Prostate gland (tissue), 2 donors: ENCODE data around the gene DNMT3B. TPM values are rescaled to one million over a fixed set of nuclear protein-coding genes. Genes with fewer than 3 reads are reported as not detected.

Experiments
- DNase-seq: peaks from one replicate; pipeline ENCODE4 v3.0.0-alpha.2; 2019; ENCODE audit warnings: low spot score
- H3K27ac ChIP-seq, 2 donors: fragments of 200-600 bp; sonication (generic); 2 replicates each; pipeline ENCODE4 v1.5.1; 2017 to 2019
- H3K27me3 ChIP-seq: fragments of 200-600 bp; sonication (generic); replicated peaks from 2 replicates; pipeline ENCODE4 v1.5.1; 2019; ENCODE audit not compliant: insufficient read depth
- H3K36me3 ChIP-seq, 2 donors: fragments of 200-600 bp; sonication (generic); 1 replicate in 1 of 2; 2 replicates in 1 of 2; pipeline versions ENCODE4 v1.5.1 to v1.8.1; 2017 to 2019
- H3K4me1 ChIP-seq: fragments of 200-600 bp; sonication (generic); replicated peaks from 2 replicates; pipeline ENCODE4 v1.5.1; 2019
- H3K4me3 ChIP-seq, 2 donors: fragments of 200-600 bp; sonication (generic); 2 replicates each; pipeline ENCODE4 v1.5.1; 2017 to 2019
- H3K9me3 ChIP-seq: fragments of 200-600 bp; sonication (generic); 2 replicates; pipeline ENCODE4 v1.5.1; 2017
- POLR2A ChIP-seq: fragments of 450-650 bp; IDR thresholded peaks from one replicate; pipeline ENCODE4 v1.6.1; 2016; ENCODE audit warnings: antibody characterized with exemption, mild to moderate bottlenecking
- POLR2AphosphoS5 ChIP-seq: sonication (generic); formaldehyde crosslinking; IDR thresholded peaks from one replicate; pipeline ENCODE4 v1.6.1; 2017; ENCODE audit warnings: antibody characterized with exemption
- WGBS: methylation state at CpG from one replicate; pipeline ENCODE4 v1.1.5; 2018; 5-methylcytosine and 5-hydroxymethylcytosine counted together
- intact Hi-C: fragments of 100-400 bp; cut with DNase I; formaldehyde crosslinking; loops from one replicate; pipeline ENCODE4 v1.14.2; 2022
- total RNA-seq, 2 donors: library from RNA; depleted of rRNA; stranded (reverse); fragments of >200 nt; gene quantifications; one replicate each; pipeline ENCODE4 v1.1.0, GENCODE V29; 2016
- TF ChIP-seq, protein P1 (sequence below), 4 experiments: fragments of 200-600 bp in 2 of 4; fragments of 450-650 bp in 2 of 4; sonication (generic) in 2 of 4; IDR thresholded peaks; 1 replicate in 3 of 4; 2 replicates in 1 of 4; pipeline ENCODE4 v1.5.1; 2016 to 2019; ENCODE audit warnings: antibody characterized with exemption in 4 of 4, mild to moderate bottlenecking in 2 of 4, moderate library complexity in 2 of 4

DNMT3B gene
- total RNA-seq, 2 donors from 2014 or later = 0.41 to 11.5 TPM

DNA sequence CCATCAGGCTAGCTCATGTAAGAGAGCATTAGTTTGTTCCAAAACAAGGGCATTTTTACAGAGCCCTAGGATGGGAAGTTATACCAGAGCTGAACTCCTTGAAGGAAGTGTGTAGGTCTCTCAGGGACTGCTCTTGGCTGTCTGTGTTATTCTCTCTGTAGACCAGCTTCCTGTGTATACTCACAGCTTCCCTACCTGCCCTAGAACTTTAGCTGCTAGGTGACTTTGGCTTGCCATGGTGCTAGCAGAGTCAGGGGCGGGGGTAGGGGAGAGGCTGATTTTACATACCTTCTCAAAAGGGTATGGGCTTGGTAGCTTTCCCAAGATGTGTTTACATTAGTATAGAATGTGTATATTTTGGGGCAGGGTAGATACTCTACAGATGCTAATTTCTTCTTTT lies 75.0 kb downstream of the DNMT3B start:
- Histone ChIP-seq H3K27ac (no peak overlapping the region), H3K36me3 (peaks cover 5 to 13% of the 10 kb centered on the region in 2 donors), H3K4me1 (no peaks in the 10 kb centered on the region), H3K4me3 (no peak overlapping the region), H3K9me3 (no peaks in the 10 kb centered on the region), H3K27me3 (no peaks in the 10 kb centered on the region)
- WGBS = 100% methylated on average over 1 of the region's 1 CpG
- TF ChIP-seq POLR2AphosphoS5 (no peak), POLR2A (no peak)
- TF ChIP-seq, protein P1, sequence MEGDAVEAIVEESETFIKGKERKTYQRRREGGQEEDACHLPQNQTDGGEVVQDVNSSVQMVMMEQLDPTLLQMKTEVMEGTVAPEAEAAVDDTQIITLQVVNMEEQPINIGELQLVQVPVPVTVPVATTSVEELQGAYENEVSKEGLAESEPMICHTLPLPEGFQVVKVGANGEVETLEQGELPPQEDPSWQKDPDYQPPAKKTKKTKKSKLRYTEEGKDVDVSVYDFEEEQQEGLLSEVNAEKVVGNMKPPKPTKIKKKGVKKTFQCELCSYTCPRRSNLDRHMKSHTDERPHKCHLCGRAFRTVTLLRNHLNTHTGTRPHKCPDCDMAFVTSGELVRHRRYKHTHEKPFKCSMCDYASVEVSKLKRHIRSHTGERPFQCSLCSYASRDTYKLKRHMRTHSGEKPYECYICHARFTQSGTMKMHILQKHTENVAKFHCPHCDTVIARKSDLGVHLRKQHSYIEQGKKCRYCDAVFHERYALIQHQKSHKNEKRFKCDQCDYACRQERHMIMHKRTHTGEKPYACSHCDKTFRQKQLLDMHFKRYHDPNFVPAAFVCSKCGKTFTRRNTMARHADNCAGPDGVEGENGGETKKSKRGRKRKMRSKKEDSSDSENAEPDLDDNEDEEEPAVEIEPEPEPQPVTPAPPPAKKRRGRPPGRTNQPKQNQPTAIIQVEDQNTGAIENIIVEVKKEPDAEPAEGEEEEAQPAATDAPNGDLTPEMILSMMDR (IDR thresholded peaks at IDR 0.05) = no peak
- DNase-seq = no peak
- intact Hi-C loops = no loop called here

- H3K27ac ChIP-seq = no peak overlapping the region
- WGBS = 89% methylated on average over 17 of the region's 17 CpGs
- H3K4me3 ChIP-seq = no peak overlapping the region
- no peak for TF ChIP-seq POLR2A
- TF ChIP-seq, protein P1 (IDR thresholded peaks at IDR 0.05) = no peak
- no peak for TF ChIP-seq POLR2AphosphoS5
- intact Hi-C loops = no loop called here
- DNase-seq = no peak
- H3K4me1 ChIP-seq = no peaks in the 10 kb centered on the region
- H3K27me3 ChIP-seq = no peaks in the 10 kb centered on the region
- peaks cover 5 to 13% of the 10 kb centered on the region in 2 donors for H3K36me3 ChIP-seq
- H3K9me3 ChIP-seq = no peaks in the 10 kb centered on the region
Measured at GRCh38 chr20:32839227-32839981, 77.2 kb downstream of the DNMT3B start.

GRCh38 chr20:32839982-32840285 lies 77.7 kb downstream of the DNMT3B start:
- H3K36me3 ChIP-seq = peaks cover 5 to 13% of the 10 kb centered on the region in 2 donors
- 84% methylated on average over 4 of the region's 4 CpGs for WGBS

GRCh38 chr20:32841174-32841573 lies 79.0 kb downstream of the DNMT3B start:
- no peak for TF ChIP-seq POLR2A
- TF ChIP-seq, protein P1 (IDR thresholded peaks at IDR 0.05) = no peak
- no peak for TF ChIP-seq POLR2AphosphoS5
- H3K27ac ChIP-seq = no peak overlapping the region
- no peaks in the 10 kb centered on the region for H3K9me3 ChIP-seq
- DNase-seq = no peak
- intact Hi-C loops = no loop called here
- H3K27me3 ChIP-seq = no peaks in the 10 kb centered on the region
- H3K4me3 ChIP-seq = no peak overlapping the region
- H3K4me1 ChIP-seq = no peaks in the 10 kb centered on the region
- WGBS = 71% methylated on average over 9 of the region's 9 CpGs
- peaks cover 5 to 13% of the 10 kb centered on the region in 2 donors for H3K36me3 ChIP-seq

More at GRCh38 chr20:32839982-32840285, 77.7 kb downstream of the DNMT3B start:
- Histone ChIP-seq H3K9me3 (no peaks in the 10 kb centered on the region), H3K4me1 (no peaks in the 10 kb centered on the region), H3K27me3 (no peaks in the 10 kb centered on the region), H3K4me3 (no peak overlapping the region), H3K27ac (no peak overlapping the region)
- no peak for DNase-seq
- TF ChIP-seq, protein P1 (IDR thresholded peaks at IDR 0.05) = no peak
- TF ChIP-seq POLR2A (no peak), POLR2AphosphoS5 (no peak)
- intact Hi-C loops = no loop called here

DNA sequence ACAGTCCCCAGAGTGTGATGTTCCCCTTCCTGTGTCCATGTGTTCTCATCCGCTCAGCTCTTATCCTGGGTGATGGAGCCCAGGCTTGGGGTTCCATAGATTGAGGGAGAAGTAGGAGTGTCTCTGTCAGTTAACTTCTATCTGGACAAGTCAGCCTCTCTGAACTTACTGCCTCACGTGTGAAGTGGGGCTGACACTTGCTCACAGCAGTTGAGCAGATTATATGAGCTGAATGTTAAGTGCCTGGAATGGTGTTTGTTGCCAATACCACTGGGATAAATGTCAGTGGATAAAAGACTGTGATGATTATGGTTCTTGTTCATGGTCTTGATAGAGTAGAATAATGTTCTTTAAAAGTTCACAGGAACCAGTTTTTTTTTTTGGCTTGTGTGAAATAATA lies 79.4 kb downstream of the DNMT3B start:
- intact Hi-C loops = no loop called here
- Histone ChIP-seq H3K4me3 (no peak overlapping the region), H3K36me3 (peaks cover 5 to 13% of the 10 kb centered on the region in 2 donors), H3K27me3 (no peaks in the 10 kb centered on the region), H3K27ac (no peak overlapping the region), H3K4me1 (no peaks in the 10 kb centered on the region), H3K9me3 (no peaks in the 10 kb centered on the region)
- DNase-seq = no peak
- TF ChIP-seq POLR2AphosphoS5 (no peak), POLR2A (no peak)
- TF ChIP-seq, protein P1 (IDR thresholded peaks at IDR 0.05) = no peak
- 96% methylated on average over 2 of the region's 2 CpGs for WGBS
